Skeletal muscle tissue (tissue), 4 donors: Measurements from ENCODE around the gene XRCC2. TPM values are rescaled to one million over a fixed set of nuclear protein-coding genes. Genes with fewer than 3 reads are reported as not detected.
A peak's percentile ranks its signal among the peaks of the same experiment; 100 is the strongest.

Source experiments
- H3K27ac ChIP-seq: one replicate; pipeline ENCODE4 v1.7.0; 2013; ENCODE audit warnings: mild to moderate bottlenecking, low read depth, low read length, inconsistent platforms
- H3K27me3 ChIP-seq, 3 donors: one replicate each; pipeline ENCODE4 v1.7.0; 2013; ENCODE audit warnings: low read length in 3 of 3; ENCODE audit not compliant: control insufficient read depth in 3 of 3, insufficient read depth in 3 of 3
- H3K36me3 ChIP-seq, 3 donors: one replicate each; pipeline ENCODE4 v1.7.0; 2013; ENCODE audit warnings: low read length in 3 of 3; ENCODE audit not compliant: control insufficient read depth in 3 of 3, insufficient read depth in 3 of 3
- H3K4me1 ChIP-seq, 3 donors: one replicate each; pipeline ENCODE4 v1.7.0; 2013; ENCODE audit warnings: low read length in 3 of 3, mild to moderate bottlenecking in 3 of 3; ENCODE audit not compliant: control insufficient read depth in 3 of 3, insufficient read depth in 3 of 3
- H3K4me3 ChIP-seq, 3 donors: one replicate each; pipeline ENCODE4 v1.7.0; 2013; ENCODE audit warnings: low read length in 3 of 3
- H3K9ac ChIP-seq, 3 donors: one replicate each; pipeline ENCODE4 v1.7.0; 2013; ENCODE audit warnings: low read length in 3 of 3, mild to moderate bottlenecking in 3 of 3, moderate library complexity in 2 of 3, low read depth in 1 of 3
- H3K9me3 ChIP-seq, 3 donors: one replicate each; pipeline ENCODE4 v1.7.0; 2013; ENCODE audit warnings: low read length in 3 of 3; ENCODE audit not compliant: control insufficient read depth in 3 of 3
- total RNA-seq: library from RNA; depleted of rRNA; stranded (reverse); fragments of >200 nt; gene quantifications from one replicate; pipeline ENCODE4 v1.2.3, GENCODE V29; 2014
- donor health status: Osteomylitis.

XRCC2 gene
- total RNA-seq, 1 donor from 2014 or later = 1.6 TPM

DNA sequence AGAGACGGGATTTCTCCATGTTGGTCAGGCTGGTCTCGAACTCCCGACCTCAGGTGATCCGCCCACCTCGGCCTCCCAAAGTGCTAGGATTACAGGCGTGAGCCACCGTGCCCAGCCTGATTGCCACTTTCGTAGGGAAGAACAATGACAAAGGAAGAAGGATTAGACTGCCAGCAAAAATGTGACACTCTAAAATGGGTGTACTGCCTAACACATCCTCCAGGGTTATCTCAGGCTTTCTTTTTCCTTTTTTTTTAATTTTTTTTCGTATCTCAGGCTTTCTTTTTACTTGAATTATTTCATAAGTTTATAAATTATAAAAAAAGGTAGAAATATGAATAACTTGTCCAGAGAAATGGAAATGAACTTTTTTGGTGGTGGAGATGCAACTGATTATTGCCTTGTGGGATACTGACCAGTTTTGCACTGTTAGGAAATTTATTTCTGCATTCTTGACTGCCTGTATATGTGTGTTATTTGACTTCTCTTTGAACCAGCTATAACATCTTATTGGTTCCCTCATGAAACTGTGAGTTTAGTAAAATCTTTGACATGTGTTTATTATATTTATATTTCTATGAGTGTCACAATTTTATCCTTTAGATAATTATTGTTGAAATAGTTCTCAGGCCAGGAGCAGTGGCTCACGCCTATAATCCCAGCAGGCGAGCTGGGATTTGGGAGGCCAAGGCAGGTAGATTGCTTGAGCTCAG lies 56.8 kb downstream of the XRCC2 start:
- Histone ChIP-seq H3K9me3 (no peaks in the 10 kb centered on the region), H3K4me1 (peaks cover 0 to 7% (median 5%) of the 10 kb centered on the region in 3 donors), H3K9ac (no peak overlapping the region), H3K27me3 (peaks cover 0 to 4% (median 0%) of the 10 kb centered on the region in 3 donors), H3K4me3 (no peak overlapping the region), H3K36me3 (no peaks in the 10 kb centered on the region), H3K27ac (no peak overlapping the region)

DNA sequence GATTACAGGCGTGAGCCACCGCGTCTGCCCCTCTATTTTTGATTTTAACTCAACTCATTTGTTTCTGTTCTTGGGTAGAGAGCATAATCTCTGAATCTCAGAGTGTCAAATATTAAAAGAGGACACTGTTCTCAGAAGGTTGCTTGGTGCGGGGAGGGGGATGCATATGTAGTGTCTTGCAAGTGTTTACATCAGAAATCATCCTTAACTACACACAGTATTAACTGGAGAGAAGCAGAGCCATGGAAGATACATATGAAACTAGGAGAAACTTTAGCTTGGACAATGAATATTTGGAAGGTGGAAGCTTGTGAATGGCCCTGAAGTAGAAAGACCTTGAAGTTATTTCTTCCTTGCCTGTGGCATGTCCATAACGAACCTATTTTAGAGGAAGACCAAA lies 57.5 kb downstream of the XRCC2 start:
- Histone ChIP-seq H3K9ac (no peak overlapping the region), H3K4me1 (peaks cover 0 to 7% (median 5%) of the 10 kb centered on the region in 3 donors), H3K36me3 (no peaks in the 10 kb centered on the region), H3K27ac (no peak overlapping the region), H3K4me3 (no peak overlapping the region), H3K9me3 (no peaks in the 10 kb centered on the region), H3K27me3 (peaks cover 0 to 4% (median 0%) of the 10 kb centered on the region in 3 donors)

DNA sequence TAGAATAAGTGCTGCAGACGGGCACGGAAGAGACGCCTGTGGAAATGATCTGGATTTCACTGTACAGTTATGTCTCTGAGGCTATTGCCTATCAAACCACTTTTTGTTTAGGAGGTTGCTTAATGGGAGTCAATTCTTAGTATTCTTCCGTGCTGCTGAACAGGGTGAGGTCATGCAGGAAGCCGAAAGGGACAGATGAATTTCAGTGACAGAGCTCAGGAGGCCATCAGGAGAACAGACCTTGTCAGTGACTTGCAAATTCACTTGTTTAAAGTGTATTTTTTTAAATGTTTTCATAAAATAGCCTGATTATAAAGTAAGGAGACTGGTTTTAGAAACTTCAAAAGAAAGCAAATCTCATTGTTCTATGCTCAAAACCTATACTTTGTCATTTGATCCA lies 58.9 kb downstream of the XRCC2 start:
- no peak overlapping the region for H3K9ac ChIP-seq
- H3K27me3 ChIP-seq = peaks cover 0 to 4% (median 0%) of the 10 kb centered on the region in 3 donors
- H3K27ac ChIP-seq = no peak overlapping the region
- peaks cover 0 to 7% (median 5%) of the 10 kb centered on the region in 3 donors for H3K4me1 ChIP-seq
- no peak overlapping the region for H3K4me3 ChIP-seq
- H3K36me3 ChIP-seq = no peaks in the 10 kb centered on the region
- no peaks in the 10 kb centered on the region for H3K9me3 ChIP-seq

DNA sequence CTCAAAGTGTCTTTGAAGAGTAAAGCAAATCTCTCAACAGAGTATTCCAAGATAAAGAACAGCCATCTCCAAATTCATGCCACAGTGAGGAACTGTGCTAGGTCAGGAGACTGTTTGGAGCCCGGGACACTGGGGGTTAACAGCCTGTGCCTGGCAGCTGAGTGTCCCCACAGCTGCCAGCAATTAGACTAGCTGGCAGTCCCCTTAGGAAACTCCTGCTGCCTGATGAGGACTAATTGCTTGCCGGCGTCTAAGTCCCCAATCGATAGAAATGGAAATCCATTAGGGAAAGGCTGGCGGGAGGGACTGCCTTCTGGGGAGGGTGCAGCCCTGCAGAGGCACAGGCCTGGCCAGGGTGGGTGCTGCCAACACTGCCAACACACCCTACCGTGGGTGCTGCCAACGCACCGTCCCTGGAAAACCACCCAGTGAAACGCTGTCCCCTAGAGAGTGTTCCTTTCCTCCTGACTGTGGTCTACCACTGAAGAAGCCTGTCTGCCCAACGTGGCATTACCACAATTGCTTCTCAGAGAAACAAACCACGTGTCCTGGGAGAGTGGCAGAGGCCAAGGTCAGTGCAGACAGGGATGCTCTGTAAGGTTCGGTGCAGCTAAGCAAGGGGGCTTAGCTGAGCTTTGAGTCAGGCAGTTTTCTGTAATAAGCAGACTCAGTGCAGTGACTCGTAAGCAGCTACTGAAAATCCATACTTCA lies 60.8 kb downstream of the XRCC2 start:
- no peaks in the 10 kb centered on the region for H3K36me3 ChIP-seq
- H3K9me3 ChIP-seq = no peaks in the 10 kb centered on the region
- peak overlapping the region; percentile 41 to 45 (median 43) for H3K4me3 ChIP-seq
- H3K27me3 ChIP-seq = peaks cover 0 to 4% (median 0%) of the 10 kb centered on the region in 3 donors
- H3K9ac ChIP-seq = peak overlapping the region in 2 of 3 donors; percentile 55 to 70
- H3K27ac ChIP-seq = no peak overlapping the region
- peaks cover 0 to 7% (median 5%) of the 10 kb centered on the region in 3 donors for H3K4me1 ChIP-seq

DNA sequence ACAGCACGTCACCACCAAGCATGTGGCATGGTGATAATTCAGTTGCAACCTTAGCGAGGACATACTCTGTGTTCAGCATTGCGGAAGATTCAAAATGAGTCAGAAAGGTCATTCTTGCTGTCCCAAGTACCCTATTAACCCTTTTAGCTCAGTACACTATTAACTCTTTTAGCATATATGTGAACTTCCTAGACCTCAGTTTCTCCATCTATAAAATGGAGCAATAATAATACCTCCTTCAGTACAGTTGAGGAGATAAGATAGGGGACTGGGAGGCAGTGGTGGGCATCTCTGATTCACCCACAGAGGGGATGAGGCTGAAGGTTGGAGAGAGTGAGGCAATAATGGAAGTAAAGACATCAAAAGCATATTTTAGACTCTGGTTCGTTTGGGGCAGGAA lies 67.3 kb downstream of the XRCC2 start:
- no peaks in the 10 kb centered on the region for H3K9me3 ChIP-seq
- H3K27me3 ChIP-seq = no peaks in the 10 kb centered on the region
- no peaks in the 10 kb centered on the region for H3K36me3 ChIP-seq
- no peak overlapping the region for H3K4me3 ChIP-seq
- no peak overlapping the region for H3K9ac ChIP-seq
- no peaks in the 10 kb centered on the region for H3K4me1 ChIP-seq
- H3K27ac ChIP-seq = no peak overlapping the region

DNA sequence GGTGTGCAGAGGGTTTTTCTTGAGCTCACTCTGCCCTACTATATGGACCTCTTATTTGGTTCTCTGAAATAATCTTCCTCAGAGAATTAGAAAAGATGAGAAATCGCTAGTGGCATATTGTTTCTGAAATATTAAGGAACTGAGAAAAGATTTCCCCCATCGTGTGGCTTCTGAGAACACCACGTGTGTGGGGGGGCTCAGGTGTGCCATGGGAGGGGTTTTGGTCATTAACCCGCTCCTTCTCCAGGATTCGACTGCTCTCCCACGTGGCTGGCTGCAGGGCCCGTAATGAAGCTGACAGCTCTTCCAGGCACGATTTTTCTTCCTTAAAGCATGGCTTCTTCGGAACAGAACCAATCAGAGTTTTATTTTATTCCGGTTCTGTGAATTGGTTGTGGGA lies 67.7 kb downstream of the XRCC2 start:
- Histone ChIP-seq H3K36me3 (no peaks in the 10 kb centered on the region), H3K4me3 (no peak overlapping the region), H3K9ac (no peak overlapping the region), H3K27me3 (no peaks in the 10 kb centered on the region), H3K27ac (no peak overlapping the region), H3K9me3 (no peaks in the 10 kb centered on the region), H3K4me1 (no peaks in the 10 kb centered on the region)

DNA sequence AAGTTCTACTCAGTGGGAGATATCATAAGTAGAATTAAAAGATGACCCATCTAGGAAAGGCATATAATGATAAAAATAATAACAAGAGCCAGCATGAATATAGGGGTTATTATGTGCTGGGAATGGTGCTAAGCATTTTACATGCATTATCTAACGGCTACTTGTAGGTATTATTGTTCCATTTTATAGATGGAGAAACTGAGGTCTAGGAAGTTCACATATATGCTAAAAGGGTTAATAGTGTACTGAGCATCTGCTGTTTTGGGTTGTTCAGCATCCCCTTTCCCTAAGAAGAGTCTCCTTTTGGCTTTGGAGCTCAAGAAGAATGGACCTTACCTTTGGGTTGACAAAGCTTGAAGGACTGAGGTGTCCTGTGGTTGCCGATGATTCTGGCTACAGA lies 68.9 kb downstream of the XRCC2 start:
- Histone ChIP-seq H3K27me3 (no peaks in the 10 kb centered on the region), H3K4me1 (no peaks in the 10 kb centered on the region), H3K9ac (no peak overlapping the region), H3K9me3 (no peaks in the 10 kb centered on the region), H3K27ac (no peak overlapping the region), H3K4me3 (no peak overlapping the region), H3K36me3 (no peaks in the 10 kb centered on the region)

DNA sequence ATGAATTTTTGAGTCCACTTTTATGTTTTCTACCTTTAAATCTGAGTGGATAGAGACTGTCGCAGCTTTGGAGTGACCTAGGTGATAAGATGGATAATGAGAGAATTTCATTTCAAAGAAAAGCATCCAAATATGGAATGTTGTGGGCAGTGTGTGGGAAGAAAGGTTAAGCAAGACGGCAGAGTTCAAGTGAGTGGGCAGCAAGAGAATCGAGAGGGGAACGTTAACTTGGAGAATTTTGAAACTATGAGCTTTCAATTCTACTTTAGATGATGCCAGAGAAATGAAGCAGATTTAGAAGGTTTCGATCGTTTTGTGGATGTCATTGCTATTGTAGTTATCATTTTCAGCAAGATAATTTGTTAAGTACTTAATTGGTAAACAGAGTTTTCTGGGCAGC lies 73.0 kb downstream of the XRCC2 start:
- no peaks in the 10 kb centered on the region for H3K36me3 ChIP-seq
- no peaks in the 10 kb centered on the region for H3K9me3 ChIP-seq
- H3K27me3 ChIP-seq = no peaks in the 10 kb centered on the region
- H3K27ac ChIP-seq = no peak overlapping the region
- no peaks in the 10 kb centered on the region for H3K4me1 ChIP-seq
- no peak overlapping the region for H3K4me3 ChIP-seq
- H3K9ac ChIP-seq = no peak overlapping the region

DNA sequence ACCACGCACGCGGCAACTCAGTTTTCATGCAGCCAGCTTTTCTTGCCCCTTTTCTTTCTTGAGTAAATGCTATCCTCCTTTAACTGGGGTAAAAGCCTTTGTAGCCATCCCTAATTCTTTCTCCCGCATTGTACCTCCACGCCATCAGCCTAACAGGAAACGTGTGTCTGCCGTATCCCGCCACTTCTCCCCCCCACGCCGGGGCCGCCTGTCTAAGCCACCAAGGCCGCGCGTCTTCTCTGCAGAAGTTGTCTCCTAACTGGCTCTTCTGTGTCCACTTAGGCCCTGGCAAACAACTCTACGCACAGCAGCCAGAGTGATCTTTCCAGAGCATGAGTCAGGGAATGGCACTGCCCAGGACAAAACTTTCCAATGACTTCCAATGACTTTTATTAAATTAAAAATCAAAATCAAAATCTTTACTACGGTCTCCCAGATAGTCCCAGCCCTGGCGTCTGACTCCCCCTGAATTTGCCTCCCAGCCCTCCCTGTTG lies 74.6 kb downstream of the XRCC2 start:
- H3K9me3 ChIP-seq = no peaks in the 10 kb centered on the region
- H3K27ac ChIP-seq = no peak overlapping the region
- no peak overlapping the region for H3K9ac ChIP-seq
- H3K4me3 ChIP-seq = no peak overlapping the region
- H3K27me3 ChIP-seq = no peaks in the 10 kb centered on the region
- H3K4me1 ChIP-seq = no peaks in the 10 kb centered on the region
- no peaks in the 10 kb centered on the region for H3K36me3 ChIP-seq

DNA sequence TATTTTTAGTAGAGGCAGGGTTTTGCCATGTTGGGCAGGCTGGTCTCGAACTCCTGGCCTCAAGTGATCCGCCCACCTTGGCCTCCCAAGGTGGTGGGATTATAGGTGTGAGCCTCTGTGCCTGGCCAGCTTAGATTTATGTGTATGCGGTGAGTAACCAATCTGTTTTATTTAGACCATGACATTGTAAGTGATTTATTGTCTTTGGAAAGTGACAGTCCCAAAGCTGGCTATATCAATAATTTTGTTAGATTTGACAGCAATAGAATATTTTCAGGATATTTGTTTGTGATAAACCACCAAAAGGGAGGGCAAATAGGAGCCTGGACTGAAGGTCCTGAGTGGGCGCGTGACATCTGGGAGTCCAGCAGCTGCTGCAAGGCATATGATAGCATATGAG lies 75.7 kb downstream of the XRCC2 start:
- no peaks in the 10 kb centered on the region for H3K9me3 ChIP-seq
- H3K9ac ChIP-seq = no peak overlapping the region
- no peaks in the 10 kb centered on the region for H3K4me1 ChIP-seq
- H3K4me3 ChIP-seq = no peak overlapping the region
- H3K27me3 ChIP-seq = no peaks in the 10 kb centered on the region
- H3K36me3 ChIP-seq = no peaks in the 10 kb centered on the region
- H3K27ac ChIP-seq = no peak overlapping the region
